ENCODE results near the gene NFIA.

NFIA gene

GRCh38 chr1:61344696-61345095, 262.3 kb downstream of the NFIA start:
- no peak overlapping the region for H2BK5ac ChIP-seq (ENCODE audit: low read depth, low read length, poor library complexity, severe bottlenecking)
- no peak overlapping the region for H3K4me2 ChIP-seq (ENCODE audit: low read length, poor library complexity, severe bottlenecking)
- H3K4me3 ChIP-seq (ENCODE audit: insufficient read depth in 1 of 2, low read depth in 1 of 2, low read length in 2 of 2), result no peak overlapping the region
- no peak overlapping the region for H2BK15ac ChIP-seq (ENCODE audit: low read depth, poor library complexity, severe bottlenecking)
- no peak for DNase-seq
- no peak overlapping the region for H3K4ac ChIP-seq (ENCODE audit: low read depth in 1 of 2, low read length in 2 of 2)
- no peak overlapping the region for H2AK5ac ChIP-seq (ENCODE audit: low read length, severe bottlenecking)
- no peak overlapping the region for H4K8ac ChIP-seq (ENCODE audit: low read length)
- WGBS, result 90% methylated on average over 2 of the region's 2 CpGs
- no peak overlapping the region for H3K23ac ChIP-seq (ENCODE audit: low read length in 2 of 2)
- no peak overlapping the region for H3K14ac ChIP-seq (ENCODE audit: low read length in 2 of 2)
- H4K91ac ChIP-seq (ENCODE audit: low read length), result no peak overlapping the region
- no peak overlapping the region for H2AFZ ChIP-seq (ENCODE audit: low read depth, low read length)
- H3K27me3 ChIP-seq (ENCODE audit: control insufficient read depth in 1 of 2, insufficient read depth in 1 of 2, low read length in 2 of 2), result peaks cover 0 to 4% of the 10 kb centered on the region in 2 experiments
- H2BK12ac ChIP-seq (ENCODE audit: low read length in 2 of 2), result no peak overlapping the region
- no peak overlapping the region for H3K9ac ChIP-seq (ENCODE audit: low read length)
- H3K18ac ChIP-seq (ENCODE audit: low read depth in 1 of 2, low read length in 2 of 2), result no peak overlapping the region
- no peaks in the 10 kb centered on the region for H3K4me1 ChIP-seq (ENCODE audit: control insufficient read depth, insufficient read depth, low read depth, low read length)
- no peaks in the 10 kb centered on the region for H3K79me1 ChIP-seq (replicated peaks; ENCODE audit: low read length, poor library complexity, severe bottlenecking)
- no peak overlapping the region for H3K27ac ChIP-seq (ENCODE audit: low read length, poor library complexity, severe bottlenecking)
- no peak overlapping the region for H2BK120ac ChIP-seq (ENCODE audit: low read depth, low read length)
- H3K9me3 ChIP-seq (ENCODE audit: control insufficient read depth, low read length), result no peaks in the 10 kb centered on the region
- H3K36me3 ChIP-seq (ENCODE audit: control insufficient read depth in 1 of 2, insufficient read depth in 2 of 2, low read depth in 1 of 2, low read length in 2 of 2), result no peaks in the 10 kb centered on the region

GRCh38 chr1:61348025-61348665, 265.8 kb downstream of the NFIA start:
- Histone ChIP-seq H3K79me1 (replicated peaks; ENCODE audit: low read length, poor library complexity, severe bottlenecking) (no peaks in the 10 kb centered on the region), H3K14ac (ENCODE audit: low read length in 2 of 2) (no peak overlapping the region), H3K9ac (ENCODE audit: low read length) (no peak overlapping the region), H4K91ac (ENCODE audit: low read length) (no peak overlapping the region), H3K27ac (ENCODE audit: low read length, poor library complexity, severe bottlenecking) (no peak overlapping the region), H2BK12ac (ENCODE audit: low read length in 2 of 2) (no peak overlapping the region), H3K18ac (ENCODE audit: low read depth in 1 of 2, low read length in 2 of 2) (no peak overlapping the region), H3K4ac (ENCODE audit: low read depth in 1 of 2, low read length in 2 of 2) (no peak overlapping the region), H3K4me3 (ENCODE audit: insufficient read depth in 1 of 2, low read depth in 1 of 2, low read length in 2 of 2) (no peak overlapping the region), H4K8ac (ENCODE audit: low read length) (no peak overlapping the region), H3K36me3 (ENCODE audit: control insufficient read depth in 1 of 2, insufficient read depth in 2 of 2, low read depth in 1 of 2, low read length in 2 of 2) (peaks cover 0 to 7% of the 10 kb centered on the region in 2 experiments), H2BK15ac (ENCODE audit: low read depth, poor library complexity, severe bottlenecking) (no peak overlapping the region), H3K23ac (ENCODE audit: low read length in 2 of 2) (no peak overlapping the region), H3K4me2 (ENCODE audit: low read length, poor library complexity, severe bottlenecking) (no peak overlapping the region), H2AFZ (ENCODE audit: low read depth, low read length) (no peak overlapping the region), H2BK120ac (ENCODE audit: low read depth, low read length) (no peak overlapping the region), H3K9me3 (ENCODE audit: control insufficient read depth, low read length) (no peaks in the 10 kb centered on the region), H3K27me3 (ENCODE audit: control insufficient read depth in 1 of 2, insufficient read depth in 1 of 2, low read length in 2 of 2) (no peaks in the 10 kb centered on the region), H3K4me1 (ENCODE audit: control insufficient read depth, insufficient read depth, low read depth, low read length) (no peaks in the 10 kb centered on the region), H2BK5ac (ENCODE audit: low read depth, low read length, poor library complexity, severe bottlenecking) (no peak overlapping the region), H2AK5ac (ENCODE audit: low read length, severe bottlenecking) (no peak overlapping the region)
- DNase-seq, result no peak
- no CpG with 5 or more reads among the region's 3 CpGs for WGBS

- Histone ChIP-seq H3K36me3 (ENCODE audit: control insufficient read depth in 1 of 2, insufficient read depth in 2 of 2, low read depth in 1 of 2, low read length in 2 of 2) (peaks cover 0 to 14% of the 10 kb centered on the region in 2 experiments), H3K27ac (ENCODE audit: low read length, poor library complexity, severe bottlenecking) (no peak overlapping the region), H4K91ac (ENCODE audit: low read length) (no peak overlapping the region), H2BK5ac (ENCODE audit: low read depth, low read length, poor library complexity, severe bottlenecking) (no peak overlapping the region), H2BK15ac (ENCODE audit: low read depth, poor library complexity, severe bottlenecking) (no peak overlapping the region), H3K14ac (ENCODE audit: low read length in 2 of 2) (no peak overlapping the region), H3K4ac (ENCODE audit: low read depth in 1 of 2, low read length in 2 of 2) (no peak overlapping the region), H3K27me3 (ENCODE audit: control insufficient read depth in 1 of 2, insufficient read depth in 1 of 2, low read length in 2 of 2) (no peaks in the 10 kb centered on the region), H3K4me3 (ENCODE audit: insufficient read depth in 1 of 2, low read depth in 1 of 2, low read length in 2 of 2) (no peak overlapping the region), H2AFZ (ENCODE audit: low read depth, low read length) (no peak overlapping the region), H2BK120ac (ENCODE audit: low read depth, low read length) (no peak overlapping the region), H3K18ac (ENCODE audit: low read depth in 1 of 2, low read length in 2 of 2) (no peak overlapping the region), H4K8ac (ENCODE audit: low read length) (no peak overlapping the region), H3K4me2 (ENCODE audit: low read length, poor library complexity, severe bottlenecking) (no peak overlapping the region), H2BK12ac (ENCODE audit: low read length in 2 of 2) (no peak overlapping the region), H3K79me1 (replicated peaks; ENCODE audit: low read length, poor library complexity, severe bottlenecking) (no peaks in the 10 kb centered on the region), H3K4me1 (ENCODE audit: control insufficient read depth, insufficient read depth, low read depth, low read length) (no peaks in the 10 kb centered on the region), H3K9me3 (ENCODE audit: control insufficient read depth, low read length) (no peaks in the 10 kb centered on the region), H3K9ac (ENCODE audit: low read length) (no peak overlapping the region), H3K23ac (ENCODE audit: low read length in 2 of 2) (no peak overlapping the region), H2AK5ac (ENCODE audit: low read length, severe bottlenecking) (no peak overlapping the region)
- WGBS, result 67% methylated on average over 2 of the region's 3 CpGs
- no peak for DNase-seq
Observed at GRCh38 chr1:61352845-61353435, 270.6 kb downstream of the NFIA start.

- 83% methylated on average over 2 of the region's 4 CpGs for WGBS
- Histone ChIP-seq H3K9ac (ENCODE audit: low read length) (no peak overlapping the region), H2BK120ac (ENCODE audit: low read depth, low read length) (no peak overlapping the region), H3K14ac (ENCODE audit: low read length in 2 of 2) (no peak overlapping the region), H4K91ac (ENCODE audit: low read length) (no peak overlapping the region), H3K4me2 (ENCODE audit: low read length, poor library complexity, severe bottlenecking) (no peak overlapping the region), H3K79me1 (replicated peaks; ENCODE audit: low read length, poor library complexity, severe bottlenecking) (no peaks in the 10 kb centered on the region), H2BK5ac (ENCODE audit: low read depth, low read length, poor library complexity, severe bottlenecking) (no peak overlapping the region), H3K36me3 (ENCODE audit: control insufficient read depth in 1 of 2, insufficient read depth in 2 of 2, low read depth in 1 of 2, low read length in 2 of 2) (peaks cover 0 to 14% of the 10 kb centered on the region in 2 experiments), H3K27me3 (ENCODE audit: control insufficient read depth in 1 of 2, insufficient read depth in 1 of 2, low read length in 2 of 2) (no peaks in the 10 kb centered on the region), H2AK5ac (ENCODE audit: low read length, severe bottlenecking) (no peak overlapping the region), H3K23ac (ENCODE audit: low read length in 2 of 2) (no peak overlapping the region), H2AFZ (ENCODE audit: low read depth, low read length) (no peak overlapping the region), H4K8ac (ENCODE audit: low read length) (no peak overlapping the region), H3K4me1 (ENCODE audit: control insufficient read depth, insufficient read depth, low read depth, low read length) (no peaks in the 10 kb centered on the region), H3K27ac (ENCODE audit: low read length, poor library complexity, severe bottlenecking) (no peak overlapping the region), H3K4ac (ENCODE audit: low read depth in 1 of 2, low read length in 2 of 2) (no peak overlapping the region), H2BK12ac (ENCODE audit: low read length in 2 of 2) (no peak overlapping the region), H3K9me3 (ENCODE audit: control insufficient read depth, low read length) (no peaks in the 10 kb centered on the region), H2BK15ac (ENCODE audit: low read depth, poor library complexity, severe bottlenecking) (no peak overlapping the region), H3K18ac (ENCODE audit: low read depth in 1 of 2, low read length in 2 of 2) (no peak overlapping the region), H3K4me3 (ENCODE audit: insufficient read depth in 1 of 2, low read depth in 1 of 2, low read length in 2 of 2) (no peak overlapping the region)
- no peak for DNase-seq
Observed at GRCh38 chr1:61353797-61354406, 271.5 kb downstream of the NFIA start.

Measured in mesenchymal stem cell (in vitro differentiated cells and primary cell).